H9 (cell line): ENCODE results near the gene USB1. TPM values are rescaled to one million over a fixed set of nuclear protein-coding genes. Genes with fewer than 3 reads are reported as not detected.

Experiments used
- DNase-seq: peaks from one replicate; pipeline ENCODE4 v3.0.0-alpha.2; 2017
- H2AFZ ChIP-seq: one replicate; pipeline ENCODE4 v1.6.1; 2013; ENCODE audit warnings: mild to moderate bottlenecking, low read length, control low read depth, moderate library complexity
- H2AK5ac ChIP-seq: 2 replicates; pipeline ENCODE4 v1.6.1; 2013; ENCODE audit warnings: low read length, control low read depth, mixed read lengths; ENCODE audit not compliant: insufficient read length
- H2BK120ac ChIP-seq: one replicate; pipeline ENCODE4 v1.6.1; 2013; ENCODE audit warnings: low read depth, mild to moderate bottlenecking, low read length, control low read depth, inconsistent platforms; ENCODE audit not compliant: poor library complexity, severe bottlenecking
- H2BK12ac ChIP-seq: 2 replicates; pipeline ENCODE4 v1.6.1; 2013; ENCODE audit warnings: low read length, control low read depth, mixed read lengths, low read depth; ENCODE audit not compliant: insufficient read length
- H2BK15ac ChIP-seq: 2 replicates; pipeline ENCODE4 v1.6.1; 2013; ENCODE audit warnings: low read depth, low read length, control low read depth
- H2BK20ac ChIP-seq: one replicate; pipeline ENCODE4 v1.6.1; 2013; ENCODE audit warnings: low read depth, mild to moderate bottlenecking, low read length, control low read depth, inconsistent platforms; ENCODE audit not compliant: poor library complexity, severe bottlenecking
- H2BK5ac ChIP-seq: 2 replicates; pipeline ENCODE4 v1.6.1; 2013; ENCODE audit warnings: low read length, control low read depth, mixed read lengths; ENCODE audit not compliant: insufficient read length
- H3K14ac ChIP-seq: 2 replicates; pipeline ENCODE4 v1.6.1; 2013; ENCODE audit warnings: low read length, control low read depth; ENCODE audit not compliant: insufficient read depth
- H3K18ac ChIP-seq: 2 replicates; pipeline ENCODE4 v1.6.1; 2013; ENCODE audit warnings: low read depth, mild to moderate bottlenecking, mixed read lengths, low read length, control low read depth; ENCODE audit not compliant: insufficient read length
- H3K23ac ChIP-seq: 2 replicates; pipeline ENCODE4 v1.6.1; 2013; ENCODE audit warnings: low read length, control low read depth, mixed read lengths, low read depth; ENCODE audit not compliant: insufficient read length
- H3K23me2 ChIP-seq: 2 replicates; pipeline ENCODE4 v1.6.1; 2013; ENCODE audit warnings: low read depth, mild to moderate bottlenecking, mixed read lengths, low read length, control low read depth; ENCODE audit not compliant: insufficient read length, poor library complexity, severe bottlenecking
- H3K27ac ChIP-seq: 2 replicates; pipeline ENCODE4 v1.5.1; 2013; ENCODE audit warnings: low read length, control low read depth, mixed read lengths, low read depth; ENCODE audit not compliant: insufficient read length
- H3K27me3 ChIP-seq: 2 replicates; pipeline ENCODE4 v1.6.1; 2013; ENCODE audit warnings: low read length, control low read depth, inconsistent platforms; ENCODE audit not compliant: insufficient read depth
- H3K4ac ChIP-seq: 2 replicates; pipeline ENCODE4 v1.6.1; 2013; ENCODE audit warnings: low read depth, mild to moderate bottlenecking, control low read depth, inconsistent platforms, low read length, moderate library complexity
- H3K4me1 ChIP-seq: 2 replicates; pipeline ENCODE4 v1.6.1; 2013; ENCODE audit warnings: low read length, control low read depth, inconsistent platforms; ENCODE audit not compliant: insufficient read depth
- H3K4me2 ChIP-seq: 2 replicates; pipeline ENCODE4 v1.6.1; 2013; ENCODE audit warnings: low read length, control low read depth, mixed read lengths; ENCODE audit not compliant: insufficient read length, insufficient read depth
- H3K56ac ChIP-seq: 2 replicates; pipeline ENCODE4 v1.6.1; 2013; ENCODE audit warnings: low read depth, mild to moderate bottlenecking, mixed read lengths, low read length, control low read depth; ENCODE audit not compliant: insufficient read length
- H3K79me1 ChIP-seq: 2 replicates; pipeline ENCODE4 v1.6.1; 2013; ENCODE audit warnings: low read depth, mild to moderate bottlenecking, moderate library complexity, low read length, control low read depth, inconsistent platforms; ENCODE audit not compliant: insufficient read depth, poor library complexity, severe bottlenecking
- H3K79me2 ChIP-seq: 2 replicates; pipeline ENCODE4 v1.6.1; 2013; ENCODE audit warnings: low read length, control low read depth, inconsistent platforms; ENCODE audit not compliant: insufficient read depth
- H3K9ac ChIP-seq: 2 replicates; pipeline ENCODE4 v1.6.1; 2013; ENCODE audit warnings: low read length, control low read depth, mixed read lengths; ENCODE audit not compliant: insufficient read length; ENCODE audit errors: extremely low read depth
- H3K9me3 ChIP-seq: one replicate; pipeline ENCODE4 v1.6.1; 2013; ENCODE audit warnings: low read depth, low read length, inconsistent platforms; ENCODE audit not compliant: control insufficient read depth
- H3T11ph ChIP-seq: one replicate; pipeline ENCODE4 v1.6.1; 2013; ENCODE audit warnings: mild to moderate bottlenecking, low read length, control low read depth, inconsistent platforms
- H4K20me1 ChIP-seq: one replicate; pipeline ENCODE4 v1.6.1; 2013; ENCODE audit not compliant: control insufficient read depth, insufficient read length, insufficient read depth
- H4K5ac ChIP-seq: 2 replicates; pipeline ENCODE4 v1.6.1; 2013; ENCODE audit warnings: low read depth, mild to moderate bottlenecking, mixed read lengths, low read length, control low read depth; ENCODE audit not compliant: insufficient read length
- H4K8ac ChIP-seq: replicated peaks from 2 replicates; pipeline ENCODE4 v1.6.1; 2013; ENCODE audit warnings: low read length, control low read depth, mixed read lengths, low read depth; ENCODE audit not compliant: insufficient read length
- H4K91ac ChIP-seq: 2 replicates; pipeline ENCODE4 v1.6.1; 2013; ENCODE audit warnings: low read depth, mild to moderate bottlenecking, moderate library complexity, mixed read lengths, low read length, control low read depth; ENCODE audit not compliant: insufficient read length
- H3K27ac Mint-ChIP-seq, 3 experiments: 2 replicates in 2 of 3; 3 replicates in 1 of 3; pipeline ENCODE4 v1.8.0; 2020 to 2021; ENCODE audit warnings: mixed read lengths in 3 of 3, mild to moderate bottlenecking in 1 of 3, moderate library complexity in 1 of 3
- H3K27me3 Mint-ChIP-seq: 2 replicates; pipeline ENCODE4 v1.8.0; 2021; ENCODE audit warnings: low read depth, mild to moderate bottlenecking, moderate library complexity, mixed read lengths
- H3K36me3 Mint-ChIP-seq, 3 experiments: 2 replicates in 2 of 3; 3 replicates in 1 of 3; pipeline ENCODE4 v1.8.0; 2020 to 2021; ENCODE audit warnings: low read depth in 3 of 3, mixed read lengths in 3 of 3; ENCODE audit not compliant: insufficient read depth in 1 of 3
- H3K4me1 Mint-ChIP-seq, 2 experiments: 2 replicates each; pipeline ENCODE4 v1.8.0; 2020; ENCODE audit warnings: mixed read lengths in 2 of 2
- H3K4me3 Mint-ChIP-seq, 2 experiments: 2 replicates in 1 of 2; 3 replicates in 1 of 2; pipeline ENCODE4 v1.8.0; 2020 to 2021; ENCODE audit warnings: mild to moderate bottlenecking in 2 of 2, mixed read lengths in 2 of 2, moderate library complexity in 1 of 2
- H3K9me3 Mint-ChIP-seq, 2 experiments: 2 replicates in 1 of 2; 3 replicates in 1 of 2; pipeline ENCODE4 v1.8.0; 2020; ENCODE audit warnings: mild to moderate bottlenecking in 2 of 2, mixed read lengths in 2 of 2, moderate library complexity in 1 of 2
- WGBS: extraction: QIAGEN DNeasy Blood & Tissue Kit; methylation state at CpG from one replicate; pipeline ENCODE4 v1.1.7; 2013; ENCODE audit warnings: missing lambda C conversion rate, low lambda C conversion rate, mixed read lengths; ENCODE audit not compliant: insufficient read length; ENCODE audit errors: extremely low coverage; 5-methylcytosine and 5-hydroxymethylcytosine counted together
- total RNA-seq: library from RNA; stranded (reverse); gene quantifications from 2 replicates; pipeline ENCODE4 v1.2.1, GENCODE V29; 2021
- TF ChIP-seq, protein P1 (sequence below): fragments of 200-600 bp; sonication (generic); conservative IDR thresholded peaks from 3 replicates; pipeline ENCODE4 v1.8.0; 2021; ENCODE audit warnings: antibody characterized with exemption, mild to moderate bottlenecking

Gene USB1
- total RNA-seq, 1 experiment from 2014 or later = 65.0 TPM

- Histone ChIP-seq H2BK20ac (no peak overlapping the region), H4K8ac (no peak overlapping the region)
- peaks cover 13 to 60% (median 45%) of the 10 kb centered on the region in 3 experiments; a peak in 6 of 7 replicates for H3K36me3 Mint-ChIP-seq
Observed at GRCh38 chr16:58042886-58043515, 41.8 kb downstream of the USB1 start.

More at GRCh38 chr16:58042886-58043515, 41.8 kb downstream of the USB1 start:
- H3K4me2 ChIP-seq = no peak overlapping the region
- H2BK5ac ChIP-seq = no peak overlapping the region
- H4K5ac ChIP-seq = no peak overlapping the region
- H3K4me1 ChIP-seq = no peaks in the 10 kb centered on the region; the same call in 1 of the 2 replicates
- H2AK5ac ChIP-seq = no peak overlapping the region
- no peaks in the 10 kb centered on the region for H3K79me1 ChIP-seq
- no peak for DNase-seq
- no peak overlapping the region for H2BK12ac ChIP-seq
- no peak overlapping the region for H2BK120ac ChIP-seq
- H3K56ac ChIP-seq = no peak overlapping the region
- no peaks in the 10 kb centered on the region for H4K20me1 ChIP-seq
- H3K79me2 ChIP-seq = no peaks in the 10 kb centered on the region
- no peak overlapping the region for H3K9ac ChIP-seq
- no CpG with 5 or more reads among the region's 16 CpGs for WGBS
- H2BK15ac ChIP-seq = no peak overlapping the region
- H3K18ac ChIP-seq = no peak overlapping the region
- no peak overlapping the region for H3T11ph ChIP-seq
- Mint-ChIP-seq H3K27ac (peak overlapping the region in 1 of 3 experiments; percentile 84; a peak in 1 of 7 replicates), H3K27me3 (no peaks in the 10 kb centered on the region), H3K4me1 (peaks cover under 1 to 12% of the 10 kb centered on the region in 2 experiments), H3K4me3 (no peak overlapping the region), H3K9me3 (no peaks in the 10 kb centered on the region)
- no peaks in the 10 kb centered on the region for H3K27me3 ChIP-seq
- no peak overlapping the region for H3K23ac ChIP-seq
- H3K27ac ChIP-seq = no peak overlapping the region
- no peaks in the 10 kb centered on the region for H3K9me3 ChIP-seq
- H3K23me2 ChIP-seq = no peaks in the 10 kb centered on the region
- no peak overlapping the region for H2AFZ ChIP-seq
- no peak overlapping the region for H3K14ac ChIP-seq
- no peak overlapping the region for H4K91ac ChIP-seq
- H3K4ac ChIP-seq = no peak overlapping the region
- TF ChIP-seq, protein P1, sequence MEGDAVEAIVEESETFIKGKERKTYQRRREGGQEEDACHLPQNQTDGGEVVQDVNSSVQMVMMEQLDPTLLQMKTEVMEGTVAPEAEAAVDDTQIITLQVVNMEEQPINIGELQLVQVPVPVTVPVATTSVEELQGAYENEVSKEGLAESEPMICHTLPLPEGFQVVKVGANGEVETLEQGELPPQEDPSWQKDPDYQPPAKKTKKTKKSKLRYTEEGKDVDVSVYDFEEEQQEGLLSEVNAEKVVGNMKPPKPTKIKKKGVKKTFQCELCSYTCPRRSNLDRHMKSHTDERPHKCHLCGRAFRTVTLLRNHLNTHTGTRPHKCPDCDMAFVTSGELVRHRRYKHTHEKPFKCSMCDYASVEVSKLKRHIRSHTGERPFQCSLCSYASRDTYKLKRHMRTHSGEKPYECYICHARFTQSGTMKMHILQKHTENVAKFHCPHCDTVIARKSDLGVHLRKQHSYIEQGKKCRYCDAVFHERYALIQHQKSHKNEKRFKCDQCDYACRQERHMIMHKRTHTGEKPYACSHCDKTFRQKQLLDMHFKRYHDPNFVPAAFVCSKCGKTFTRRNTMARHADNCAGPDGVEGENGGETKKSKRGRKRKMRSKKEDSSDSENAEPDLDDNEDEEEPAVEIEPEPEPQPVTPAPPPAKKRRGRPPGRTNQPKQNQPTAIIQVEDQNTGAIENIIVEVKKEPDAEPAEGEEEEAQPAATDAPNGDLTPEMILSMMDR = no peak
